GM18498 (cell line): Measurements from ENCODE around the gene FARS2.

ENCODE experiments used
- ATAC-seq: cut with Tn5 transposase; IDR thresholded peaks from one replicate; pipeline ENCODE4 v1.9.1; 2021; ENCODE audit warnings: mild to moderate bottlenecking, moderate library complexity; ENCODE audit not compliant: unreplicated experiment

Gene FARS2

GRCh38 chr6:5744497-5744896 lies 483.2 kb downstream of the FARS2 start:
- no peak for ATAC-seq

GRCh38 chr6:5745081-5745480 lies 483.8 kb downstream of the FARS2 start:
- ATAC-seq: no peak

GRCh38 chr6:5746053-5746758 lies 484.9 kb downstream of the FARS2 start:
- no peak for ATAC-seq

- ATAC-seq: no peak
Measured at GRCh38 chr6:5746759-5747130, 485.4 kb downstream of the FARS2 start.

GRCh38 chr6:5747379-5747778 lies 486.1 kb downstream of the FARS2 start:
- ATAC-seq: no peak

GRCh38 chr6:5749016-5749650 lies 487.8 kb downstream of the FARS2 start:
- no peak for ATAC-seq

- ATAC-seq: no peak
Measured at GRCh38 chr6:5749651-5750215, 488.4 kb downstream of the FARS2 start.

GRCh38 chr6:5751525-5752390 lies 490.4 kb downstream of the FARS2 start:
- ATAC-seq: no peak

GRCh38 chr6:5752391-5752680 lies 491.0 kb downstream of the FARS2 start:
- no peak for ATAC-seq

GRCh38 chr6:5753209-5753608 lies 491.9 kb downstream of the FARS2 start:
- no peak for ATAC-seq

GRCh38 chr6:5754904-5755303 lies 493.6 kb downstream of the FARS2 start:
- ATAC-seq: no peak

GRCh38 chr6:5759571-5759970 lies 498.3 kb downstream of the FARS2 start:
- no peak for ATAC-seq

- no peak for ATAC-seq
Measured at GRCh38 chr6:5761370-5761769, 500.1 kb downstream of the FARS2 start.

- ATAC-seq: no peak
Measured at GRCh38 chr6:5762561-5762968, 501.3 kb downstream of the FARS2 start.

GRCh38 chr6:5763407-5763806 lies 502.1 kb downstream of the FARS2 start:
- ATAC-seq: no peak

GRCh38 chr6:5763871-5764270 lies 502.6 kb downstream of the FARS2 start:
- ATAC-seq: no peak

- no peak for ATAC-seq
Measured at GRCh38 chr6:5764401-5764955, 503.2 kb downstream of the FARS2 start.

- no peak for ATAC-seq
Measured at GRCh38 chr6:5765141-5765760, 503.9 kb downstream of the FARS2 start.

- no peak for ATAC-seq
Measured at GRCh38 chr6:5766260-5766659, 504.9 kb downstream of the FARS2 start.

- ATAC-seq: no peak
Measured at GRCh38 chr6:5767471-5767870, 506.2 kb downstream of the FARS2 start.

- ATAC-seq: no peak
Measured at GRCh38 chr6:5771211-5771610, 509.9 kb downstream of the FARS2 start.
